Hematopoietic multipotent progenitor cell treated with erythropoietin and hydrocortisone succinate and interleukin-3 and kit ligand, for 17 days (in vitro differentiated cells): ENCODE data around the gene DENND4C.
"Not testable (repeated sequence)": the region's sequence is repeated elsewhere in the genome, so short reads cannot be mapped to it uniquely, and the experiment has no call there.

Experiments used
- DNase-seq: peaks from one replicate; pipeline ENCODE4 v3.0.0-alpha.2; 2015; ENCODE audit warnings: low spot score

The DENND4C gene

GRCh38 chr9:19372567-19372966 lies 142.1 kb downstream of the DENND4C start:
- no peak for DNase-seq

- no peak for DNase-seq
These were observed 143.0 kb downstream of the DENND4C start for GRCh38 chr9:19373527-19373926.

- DNase-seq = no peak
These were observed 145.0 kb downstream of the DENND4C start for GRCh38 chr9:19375538-19375937.

- no peak for DNase-seq
These were observed 146.4 kb downstream of the DENND4C start for GRCh38 chr9:19376931-19377330.

- no peak for DNase-seq
These were observed 147.7 kb downstream of the DENND4C start for GRCh38 chr9:19378164-19378563.

- no peak for DNase-seq
These were observed 148.2 kb downstream of the DENND4C start for GRCh38 chr9:19378647-19379046.

- DNase-seq = no peak
These were observed 148.8 kb downstream of the DENND4C start for GRCh38 chr9:19379283-19379682.

GRCh38 chr9:19379697-19380046 lies 149.2 kb downstream of the DENND4C start:
- no peak for DNase-seq

GRCh38 chr9:19380826-19381075 lies 150.3 kb downstream of the DENND4C start:
- peak; percentile 51 for DNase-seq

GRCh38 chr9:19381656-19382055 lies 151.2 kb downstream of the DENND4C start:
- DNase-seq = no peak

- DNase-seq = not testable (repeated sequence)
These were observed 154.7 kb downstream of the DENND4C start for GRCh38 chr9:19385212-19385611.

- DNase-seq = peak; percentile 65
These were observed 155.5 kb downstream of the DENND4C start for GRCh38 chr9:19385786-19386501.

GRCh38 chr9:19386502-19387044 lies 156.1 kb downstream of the DENND4C start:
- no peak for DNase-seq

GRCh38 chr9:19387317-19387716 lies 156.8 kb downstream of the DENND4C start:
- no peak for DNase-seq

GRCh38 chr9:19389539-19389938 lies 159.0 kb downstream of the DENND4C start:
- DNase-seq = not testable (repeated sequence)

GRCh38 chr9:19397845-19398244 lies 167.4 kb downstream of the DENND4C start:
- no peak for DNase-seq

- not testable (repeated sequence) for DNase-seq
These were observed 172.7 kb downstream of the DENND4C start for GRCh38 chr9:19403231-19403630.

GRCh38 chr9:19404283-19405075 lies 174.0 kb downstream of the DENND4C start:
- DNase-seq = no peak

- no peak for DNase-seq
These were observed 175.3 kb downstream of the DENND4C start for GRCh38 chr9:19405771-19406170.

- no peak for DNase-seq
These were observed 177.8 kb downstream of the DENND4C start for GRCh38 chr9:19408316-19408692.

- peak; percentile 81 for DNase-seq
These were observed 178.4 kb downstream of the DENND4C start, which contains the start of gene ACER2 for GRCh38 chr9:19408693-19409400. Gene ACER2 (plus strand): TSS chr9:19409009. CDS start chr9:19409085, 76 bp downstream.

GRCh38 chr9:19409401-19410194 lies 179.1 kb downstream of the DENND4C start:
- DNase-seq = peak; percentile 13
